ENCODE measurements around the gene HTR3B.

HTR3B gene

GRCh38 chr11:113867843-113868503, 36.6 kb upstream of the HTR3B start:
- FAIRE-seq (no peak), DNase-seq (ENCODE audit: insufficient read length, low spot score) (no peak)
- TF ChIP-seq CTCF (IDR thresholded peaks at IDR 0.05; ENCODE audit: insufficient read depth, missing control alignments), result no peak

GRCh38 chr11:113871336-113871735, 33.3 kb upstream of the HTR3B start:
- no peak for TF ChIP-seq CTCF (IDR thresholded peaks at IDR 0.05; ENCODE audit: insufficient read depth, missing control alignments)
- no peak for DNase-seq (ENCODE audit: insufficient read length, low spot score)
- no peak for FAIRE-seq

GRCh38 chr11:113873236-113873626, 31.4 kb upstream of the HTR3B start:
- DNase-seq (ENCODE audit: insufficient read length, low spot score), result no peak
- no peak for FAIRE-seq
- no peak for TF ChIP-seq CTCF (IDR thresholded peaks at IDR 0.05; ENCODE audit: insufficient read depth, missing control alignments)

GRCh38 chr11:113874096-113874495, 30.5 kb upstream of the HTR3B start:
- DNase-seq (ENCODE audit: insufficient read length, low spot score) (no peak), FAIRE-seq (no peak)
- TF ChIP-seq CTCF (IDR thresholded peaks at IDR 0.05; ENCODE audit: insufficient read depth, missing control alignments), result no peak

GRCh38 chr11:113874581-113875233, 29.9 kb upstream of the HTR3B start:
- no peak for FAIRE-seq
- DNase-seq (ENCODE audit: insufficient read length, low spot score), result no peak
- no peak for TF ChIP-seq CTCF (IDR thresholded peaks at IDR 0.05; ENCODE audit: insufficient read depth, missing control alignments)

GRCh38 chr11:113875234-113876073, 29.1 kb upstream of the HTR3B start, which contains the start of gene USP28:
Gene USP28, minus strand, starts transcription at chr11:113875572. Its CDS starts 71 bp downstream, at chr11:113875501.
- FAIRE-seq, result no peak
- DNase-seq (ENCODE audit: insufficient read length, low spot score), result peak; percentile 86

More at GRCh38 chr11:113875234-113876073, 29.1 kb upstream of the HTR3B start, which contains the start of gene USP28:
- TF ChIP-seq CTCF (IDR thresholded peaks at IDR 0.05; ENCODE audit: insufficient read depth, missing control alignments), result no peak
